GM19025 (cell line): Measurements from ENCODE around the gene ZNF846.
"Not testable (repeated sequence)": the region's sequence is repeated elsewhere in the genome, so short reads cannot be mapped to it uniquely, and the experiment has no call there.

Source experiments
- ATAC-seq: cut with Tn5 transposase; IDR thresholded peaks from one replicate; pipeline ENCODE4 v1.9.1; 2021; ENCODE audit warnings: mild to moderate bottlenecking, low read depth, moderate library complexity; ENCODE audit not compliant: unreplicated experiment

ZNF846 gene

GRCh38 chr19:9768175-9769112 is at the start of gene ZNF846:
TSS of gene ZNF846 (minus strand) at chr19:9768738. CDS start at chr19:9764950, 3,788 bp downstream.
- ATAC-seq = peak; percentile 96

- ATAC-seq = no peak
These were observed 49.7 kb upstream of the ZNF846 start for GRCh38 chr19:9818175-9818733.

GRCh38 chr19:9811139-9811538 is 42.6 kb upstream of the ZNF846 start:
- ATAC-seq = no peak

GRCh38 chr19:9808855-9809824 is 40.6 kb upstream of the ZNF846 start:
- ATAC-seq = no peak

GRCh38 chr19:9806803-9807202 is 38.3 kb upstream of the ZNF846 start:
- ATAC-seq = no peak

GRCh38 chr19:9801976-9802375 is 33.4 kb upstream of the ZNF846 start:
- ATAC-seq = no peak

GRCh38 chr19:9799162-9799561 is 30.6 kb upstream of the ZNF846 start:
- no peak for ATAC-seq

- ATAC-seq = no peak
These were observed 29.3 kb upstream of the ZNF846 start for GRCh38 chr19:9797871-9798270.

GRCh38 chr19:9796113-9796773 is 27.7 kb upstream of the ZNF846 start:
- ATAC-seq = no peak

- no peak for ATAC-seq
These were observed 24.6 kb upstream of the ZNF846 start for GRCh38 chr19:9793071-9793591.

GRCh38 chr19:9792206-9793070 is 23.9 kb upstream of the ZNF846 start:
- no peak for ATAC-seq

- no peak for ATAC-seq
These were observed 23.1 kb upstream of the ZNF846 start for GRCh38 chr19:9791552-9792205.

- not testable (repeated sequence) for ATAC-seq
These were observed 22.5 kb upstream of the ZNF846 start for GRCh38 chr19:9791073-9791367.

GRCh38 chr19:9789579-9789978 is 21.0 kb upstream of the ZNF846 start:
- ATAC-seq = not testable (repeated sequence)

GRCh38 chr19:9789066-9789465 is 20.5 kb upstream of the ZNF846 start:
- ATAC-seq = no peak

- not testable (repeated sequence) for ATAC-seq
These were observed 20.1 kb upstream of the ZNF846 start for GRCh38 chr19:9788604-9789003.

- no peak for ATAC-seq
These were observed 18.3 kb upstream of the ZNF846 start for GRCh38 chr19:9786819-9787218.

- no peak for ATAC-seq
These were observed 17.8 kb upstream of the ZNF846 start for GRCh38 chr19:9786342-9786741.
